GM23338 (cell line): Measurements from ENCODE around the gene DPP10. TPM values are rescaled to one million over a fixed set of nuclear protein-coding genes. Genes with fewer than 3 reads are reported as not detected.

ENCODE experiments used
- ATAC-seq: fragments of 200-7000 bp; cut with Tn5 transposase; 3 replicates; pipeline ENCODE4 v1.9.1; 2020
- DNase-seq: peaks from one replicate; pipeline ENCODE4 v3.0.0-alpha.2; 2015; ENCODE audit warnings: low spot score
- H2AFZ ChIP-seq: fragments of 200-600 bp; sonication (generic); 2 replicates; pipeline ENCODE4 v1.8.0; 2016; ENCODE audit warnings: antibody characterized with exemption, mild to moderate bottlenecking, moderate library complexity
- H3F3A ChIP-seq: fragments of 200-600 bp; sonication (generic); replicated peaks from 2 replicates; pipeline ENCODE4 v1.8.0; 2017; ENCODE audit warnings: antibody characterized with exemption, mixed run types, low read depth
- H3K27ac ChIP-seq: fragments of 200-600 bp; sonication (generic); 2 replicates; pipeline ENCODE4 v1.6.1; 2016; ENCODE audit warnings: low read depth
- H3K27me3 ChIP-seq: fragments of 200-600 bp; sonication (generic); 2 replicates; pipeline ENCODE4 v1.8.0; 2016; ENCODE audit warnings: mild to moderate bottlenecking, mixed run types, moderate library complexity; ENCODE audit not compliant: insufficient read depth
- H3K36me3 ChIP-seq: fragments of 200-600 bp; sonication (generic); 2 replicates; pipeline ENCODE4 v1.8.0; 2016; ENCODE audit warnings: mild to moderate bottlenecking; ENCODE audit not compliant: insufficient read depth
- H3K4me1 ChIP-seq: fragments of 200-600 bp; sonication (generic); 2 replicates; pipeline ENCODE4 v1.8.0; 2016; ENCODE audit warnings: mild to moderate bottlenecking, moderate library complexity; ENCODE audit not compliant: insufficient read depth
- H3K4me2 ChIP-seq: fragments of 200-600 bp; sonication (generic); 2 replicates; pipeline ENCODE4 v1.7.1; 2017; ENCODE audit warnings: mixed run types
- H3K4me3 ChIP-seq: fragments of 200-600 bp; sonication (generic); 2 replicates; pipeline ENCODE4 v1.6.1; 2016; ENCODE audit warnings: mixed run types
- H3K79me2 ChIP-seq: fragments of 200-600 bp; sonication (generic); replicated peaks from 2 replicates; pipeline ENCODE4 v1.8.0; 2017; ENCODE audit warnings: mild to moderate bottlenecking; ENCODE audit not compliant: insufficient read depth
- H3K9me2 ChIP-seq: fragments of 200-600 bp; sonication (generic); 2 replicates; pipeline ENCODE4 v1.8.0; 2017; ENCODE audit not compliant: insufficient read depth
- H4K20me1 ChIP-seq: fragments of 200-600 bp; sonication (generic); replicated peaks from 2 replicates; pipeline ENCODE4 v1.8.0; 2017; ENCODE audit warnings: mild to moderate bottlenecking; ENCODE audit not compliant: insufficient read depth
- H3K27ac Mint-ChIP-seq: 2 replicates; pipeline ENCODE4 v1.8.0; 2020; ENCODE audit warnings: inconsistent platforms, mild to moderate bottlenecking, moderate library complexity, mixed read lengths
- H3K27me3 Mint-ChIP-seq: 3 replicates; pipeline ENCODE4 v1.8.0; 2022; ENCODE audit warnings: low read depth, mild to moderate bottlenecking, moderate library complexity, mixed read lengths, inconsistent platforms; ENCODE audit not compliant: insufficient read depth, poor library complexity
- H3K36me3 Mint-ChIP-seq: 3 replicates; pipeline ENCODE4 v1.8.0; 2021; ENCODE audit warnings: low read depth, mild to moderate bottlenecking, inconsistent platforms, moderate library complexity, mixed read lengths
- H3K4me1 Mint-ChIP-seq: 3 replicates; pipeline ENCODE4 v1.8.0; 2020; ENCODE audit warnings: mild to moderate bottlenecking, inconsistent platforms, mixed read lengths
- H3K4me3 Mint-ChIP-seq: 3 replicates; pipeline ENCODE4 v1.8.0; 2021; ENCODE audit warnings: moderate library complexity, mild to moderate bottlenecking, inconsistent platforms, mixed read lengths
- H3K9me3 Mint-ChIP-seq: 3 replicates; pipeline ENCODE4 v1.8.0; 2020; ENCODE audit warnings: moderate library complexity, mild to moderate bottlenecking, inconsistent platforms, mixed read lengths
- CREB1 ChIP-seq: fragments of 250-450 bp; sonication (Bioruptor Pico); IDR thresholded peaks from 2 replicates; pipeline ENCODE4 v1.5.0; 2020; ENCODE audit warnings: low read depth, mild to moderate bottlenecking, moderate library complexity
- CTCF ChIP-seq, 2 experiments: fragments of 200-600 bp in 1 of 2; sonication (generic) in 1 of 2; conservative IDR thresholded peaks; 2 replicates each; pipeline versions ENCODE4 v1.5.1 to v1.6.1; 2016 to 2017; ENCODE audit warnings: antibody characterized with exemption in 2 of 2, low read depth in 2 of 2, mild to moderate bottlenecking in 2 of 2, moderate library complexity in 1 of 2
- EZH2 ChIP-seq: fragments of 200-600 bp; sonication (generic); IDR thresholded peaks from one replicate; pipeline ENCODE4 v1.8.0; 2017; ENCODE audit warnings: antibody characterized with exemption, mild to moderate bottlenecking, low read depth; ENCODE audit not compliant: unreplicated experiment
- EZH2phosphoT487 ChIP-seq: fragments of 200-600 bp; sonication (generic); IDR thresholded peaks from one replicate; pipeline ENCODE4 v1.8.1; 2018; ENCODE audit warnings: antibody characterized with exemption; ENCODE audit not compliant: unreplicated experiment
- JUNB ChIP-seq: IDR thresholded peaks from one replicate; pipeline ENCODE4 v1.6.1; 2016; ENCODE audit warnings: antibody characterized with exemption; ENCODE audit not compliant: unreplicated experiment
- NANOG ChIP-seq: IDR thresholded peaks from 2 replicates; pipeline ENCODE4 v1.6.1; 2016; ENCODE audit warnings: antibody characterized with exemption, borderline replicate concordance
- POLR2AphosphoS5 ChIP-seq: IDR thresholded peaks from 2 replicates; pipeline ENCODE4 v1.6.1; 2016; ENCODE audit warnings: antibody characterized with exemption, low read depth
- REST ChIP-seq: IDR thresholded peaks from one replicate; pipeline ENCODE4 v1.6.1; 2018; ENCODE audit warnings: antibody characterized with exemption; ENCODE audit not compliant: unreplicated experiment
- STAT1 ChIP-seq: IDR thresholded peaks from one replicate; pipeline ENCODE4 v1.6.1; 2016; ENCODE audit warnings: antibody characterized with exemption; ENCODE audit not compliant: unreplicated experiment
- ZNF114 ChIP-seq: fragments of 250-450 bp; sonication (Bioruptor Pico); IDR thresholded peaks from 2 replicates; pipeline ENCODE4 v1.5.0; 2020; ENCODE audit warnings: mild to moderate bottlenecking, moderate library complexity
- ZNF331 ChIP-seq: fragments of 250-450 bp; sonication (Bioruptor Pico); IDR thresholded peaks from 2 replicates; pipeline ENCODE4 v1.5.0; 2020; ENCODE audit warnings: low read depth, mild to moderate bottlenecking, moderate library complexity
- ZNF462 ChIP-seq: fragments of 250-450 bp; sonication (Bioruptor Pico); IDR thresholded peaks from 2 replicates; pipeline ENCODE4 v1.5.0; 2020; ENCODE audit warnings: mild to moderate bottlenecking, moderate library complexity
- polyA plus RNA-seq: library from polyadenylated mRNA; unstranded; fragments of >200 nt; fragmentation: Nextera tagmentation; extraction: Ambion mirVana; gene quantifications from 2 replicates; pipeline ENCODE4 v1.2.1, GENCODE V29; 2016
- total RNA-seq: library from RNA; depleted of rRNA; stranded (reverse); fragments of >200 nt; shearing (Covaris generic); gene quantifications from 2 replicates; pipeline ENCODE4 v1.2.3, GENCODE V29; 2014
- TF ChIP-seq, protein P1 (sequence below): IDR thresholded peaks from 2 replicates; pipeline ENCODE4 v1.6.1; 2016; ENCODE audit warnings: antibody characterized with exemption

DPP10 gene
- total and polyA plus RNA-seq, 2 experiments from 2014 or later: 3.6 to 14.8 TPM

- no peak for ATAC-seq
These were observed 257.0 kb downstream of the DPP10 start for GRCh38 chr2:114699423-114699944.

More at GRCh38 chr2:114699423-114699944, 257.0 kb downstream of the DPP10 start:
- peaks cover 10% of the 10 kb centered on the region; the same call in 2 of the 3 replicates for H3K4me1 Mint-ChIP-seq
- H3K27me3 Mint-ChIP-seq: no peaks in the 10 kb centered on the region
- no peaks in the 10 kb centered on the region for H3K36me3 Mint-ChIP-seq
- H3K27ac Mint-ChIP-seq: no peak overlapping the region
- peaks cover 2% of the 10 kb centered on the region; the same call in 1 of the 2 replicates for H3K9me2 ChIP-seq
- H3K27ac ChIP-seq: no peak overlapping the region
- no peak overlapping the region for H3K4me3 Mint-ChIP-seq
- H3K4me3 ChIP-seq: no peak overlapping the region
- no peaks in the 10 kb centered on the region for H3K27me3 ChIP-seq
- H3K4me2 ChIP-seq: no peak overlapping the region
- H3K36me3 ChIP-seq: no peaks in the 10 kb centered on the region
- no peaks in the 10 kb centered on the region for H3K79me2 ChIP-seq
- no peaks in the 10 kb centered on the region for H4K20me1 ChIP-seq
- DNase-seq: no peak
- H3K9me3 Mint-ChIP-seq: no peaks in the 10 kb centered on the region; the same call in 1 of the 3 replicates
- no peak overlapping the region for H2AFZ ChIP-seq
- no peak for TF ChIP-seq STAT1
- TF ChIP-seq CTCF (conservative IDR thresholded peaks at IDR 0.05; ENCODE audit: low read depth in 2 of 2): no peak
- TF ChIP-seq ZNF114 (CRISPR knock-in tag): no peak
- TF ChIP-seq, protein P1, sequence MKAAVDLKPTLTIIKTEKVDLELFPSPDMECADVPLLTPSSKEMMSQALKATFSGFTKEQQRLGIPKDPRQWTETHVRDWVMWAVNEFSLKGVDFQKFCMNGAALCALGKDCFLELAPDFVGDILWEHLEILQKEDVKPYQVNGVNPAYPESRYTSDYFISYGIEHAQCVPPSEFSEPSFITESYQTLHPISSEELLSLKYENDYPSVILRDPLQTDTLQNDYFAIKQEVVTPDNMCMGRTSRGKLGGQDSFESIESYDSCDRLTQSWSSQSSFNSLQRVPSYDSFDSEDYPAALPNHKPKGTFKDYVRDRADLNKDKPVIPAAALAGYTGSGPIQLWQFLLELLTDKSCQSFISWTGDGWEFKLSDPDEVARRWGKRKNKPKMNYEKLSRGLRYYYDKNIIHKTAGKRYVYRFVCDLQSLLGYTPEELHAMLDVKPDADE: no peak
- TF ChIP-seq JUNB: no peak
- TF ChIP-seq ZNF331: no peak
- no peak for TF ChIP-seq REST
- no peak for TF ChIP-seq NANOG
- TF ChIP-seq EZH2: no peak
- no peak for TF ChIP-seq EZH2phosphoT487
- no peak for TF ChIP-seq ZNF462 (CRISPR knock-in tag)
- TF ChIP-seq CREB1 (CRISPR knock-in tag): no peak
- no peak for TF ChIP-seq POLR2AphosphoS5
- H3K4me1 ChIP-seq: no peaks in the 10 kb centered on the region
- H3F3A ChIP-seq: no peaks in the 10 kb centered on the region
